HepG2 (cell line): ENCODE results near the gene PCED1B. TPM values are rescaled to one million over a fixed set of nuclear protein-coding genes. Genes with fewer than 3 reads are reported as not detected.
A peak's percentile ranks its signal among the peaks of the same experiment; 100 is the strongest.

Source experiments
- ATAC-seq: fragments of 200-7000 bp; cut with Tn5 transposase; 3 replicates; pipeline ENCODE4 v1.9.1; 2020; ENCODE audit warnings: mild to moderate bottlenecking, moderate library complexity
- BruUV-seq: library from RNA; stranded (reverse); fragments of 400-500 nt; replicated peaks from 2 replicates; lab custom pipeline; 2021; lab: Mats Ljungman, UMichigan
- CTCF ChIA-PET: fragments of 300-600 bp; formaldehyde crosslinking; extraction: SDS; loops from one replicate; lab custom pipeline; 2021; ENCODE audit warnings: low total read pairs, inconsistent platforms, low intra/inter-chr PET ratio; lab: Yijun Ruan, JAX
- POLR2A ChIA-PET: fragments of 350-600 bp; sonication (Branson Sonifier 250); formaldehyde crosslinking; loops from one replicate; lab custom pipeline; 2020; ENCODE audit warnings: antibody characterized with exemption, inconsistent platforms; lab: Yijun Ruan, JAX
- DNase-seq: peaks from one replicate; pipeline ENCODE4 v3.0.0-alpha.2; 2015; ENCODE audit warnings: low spot score
- FAIRE-seq: peaks from 3 replicates; lab custom pipeline; 2011; peaks lifted over from hg19 to GRCh38; lab: Jason Lieb, UNC
- H2AFZ ChIP-seq: one replicate; pipeline ENCODE4 v1.6.1; 2011; ENCODE audit warnings: low read length, inconsistent platforms
- H3K27ac ChIP-seq: fragments of 300-600 bp; 3 replicates; pipeline ENCODE4 v1.8.0; 2011; ENCODE audit warnings: mixed run types, mild to moderate bottlenecking, mixed read lengths, low read length, inconsistent platforms; ENCODE audit not compliant: insufficient read depth; ENCODE audit errors: extremely low read length
- H3K27me3 ChIP-seq, 2 experiments: fragments of 200-600 bp in 1 of 2; 2 replicates in 1 of 2; 3 replicates in 1 of 2; pipeline versions ENCODE4 v1.6.0 to v1.8.0; 2011; ENCODE audit warnings: low read length in 2 of 2, mild to moderate bottlenecking in 2 of 2, moderate library complexity in 2 of 2, inconsistent platforms in 1 of 2; ENCODE audit not compliant: insufficient read depth in 2 of 2, control insufficient read depth in 1 of 2
- H3K36me3 ChIP-seq, 2 experiments: fragments of 200-600 bp in 1 of 2; replicated peaks in 1 of 2; 2 replicates in 1 of 2; 3 replicates in 1 of 2; pipeline versions ENCODE4 v1.5.1 to v1.8.0; 2011; ENCODE audit warnings: low read length in 2 of 2, inconsistent platforms in 1 of 2; ENCODE audit not compliant: insufficient read depth in 2 of 2, control insufficient read depth in 1 of 2
- H3K4me1 ChIP-seq: 2 replicates; pipeline ENCODE4 v1.5.1; 2012; ENCODE audit warnings: low read length, inconsistent platforms; ENCODE audit not compliant: insufficient read depth
- H3K4me2 ChIP-seq: 2 replicates; pipeline ENCODE4 v1.6.0; 2011; ENCODE audit warnings: low read depth, low read length, inconsistent platforms
- H3K4me3 ChIP-seq, 3 experiments: fragments of 200-600 bp in 1 of 3; sonication (generic), shearing (Covaris generic) in 1 of 3; replicated peaks in 1 of 3; 2 replicates each; pipeline ENCODE4 v1.5.1; 2011 to 2016; ENCODE audit warnings: low read length in 3 of 3, inconsistent platforms in 2 of 3, low read depth in 2 of 3, mild to moderate bottlenecking in 2 of 3, control low read depth in 1 of 3, mixed read lengths in 1 of 3; ENCODE audit not compliant: insufficient read depth in 1 of 3
- H3K79me2 ChIP-seq: one replicate; pipeline ENCODE4 v1.6.1; 2011; ENCODE audit warnings: low read length, inconsistent platforms; ENCODE audit not compliant: insufficient read depth
- H3K9ac ChIP-seq: 2 replicates; pipeline ENCODE4 v1.6.0; 2011; ENCODE audit warnings: mild to moderate bottlenecking, low read depth, low read length, inconsistent platforms; ENCODE audit not compliant: insufficient read depth
- H3K9me3 ChIP-seq: 2 replicates; pipeline ENCODE4 v1.5.1; 2012; ENCODE audit warnings: mild to moderate bottlenecking, low read length
- H4K20me1 ChIP-seq: 2 replicates; pipeline ENCODE4 v1.6.0; 2011; ENCODE audit warnings: inconsistent platforms, mild to moderate bottlenecking, low read length, moderate library complexity; ENCODE audit not compliant: insufficient read depth
- ARNT2 ChIP-seq: sonication (generic); formaldehyde crosslinking; IDR thresholded peaks from 2 replicates; pipeline ENCODE4 v1.8.0; 2022; ENCODE audit warnings: mild to moderate bottlenecking, low read depth, missing genetic modification reagents, moderate library complexity
- CEBPG ChIP-seq: IDR thresholded peaks from 2 replicates; pipeline ENCODE4 v1.6.1; 2016
- DPF2 ChIP-seq: sonication (generic); formaldehyde crosslinking; IDR thresholded peaks from 2 replicates; pipeline ENCODE4 v1.4.0; 2020; ENCODE audit warnings: mild to moderate bottlenecking, low read depth, missing genetic modification reagents, borderline replicate concordance
- HOXA5 ChIP-seq: sonication (generic); formaldehyde crosslinking; IDR thresholded peaks from 2 replicates; pipeline ENCODE4 v1.4.0; 2020; ENCODE audit warnings: missing genetic modification reagents
- SRSF1 ChIP-seq: fragments of 200-400 bp; formaldehyde crosslinking; optimal IDR thresholded peaks from 2 replicates; pipeline ENCODE3; 2017; ENCODE audit warnings: mild to moderate bottlenecking, low read depth, low read length, moderate library complexity
- ZBTB42 ChIP-seq: sonication (generic); formaldehyde crosslinking; IDR thresholded peaks from 2 replicates; pipeline ENCODE4 v1.5.0; 2020; ENCODE audit warnings: mild to moderate bottlenecking, missing genetic modification reagents
- ZNF501 ChIP-seq: sonication (generic); formaldehyde crosslinking; IDR thresholded peaks from 2 replicates; pipeline ENCODE4 v1.5.1; 2020; ENCODE audit warnings: mild to moderate bottlenecking, moderate library complexity, missing genetic modification reagents
- WGBS: methylation state at CpG from one replicate; pipeline ENCODE4 v1.1.6; 2017; ENCODE audit warnings: low lambda C conversion rate; 5-methylcytosine and 5-hydroxymethylcytosine counted together
- in situ Hi-C: cut with HindIII; loops from 2 replicates; pipeline ENCODE4 v1.10.0; 2017; ENCODE audit warnings: low pct_unique_long_range_greater_than_20kb; ENCODE audit not compliant: extremely low pct_ligation_motif_present
- intact Hi-C: fragments of 100-400 bp; cut with micrococcal nuclease; formaldehyde crosslinking; loops from one replicate; pipeline ENCODE4 v1.10.0; 2022; ENCODE audit not compliant: unreplicated experiment
- polyA plus RNA-seq, 8 experiments: library from polyadenylated mRNA; depleted of rRNA in 3 of 8; stranded (reverse) in 7 of 8; unstranded in 1 of 8; fragments of >200 nt; fragmentation: Illumina TruSeq in 4 of 8; extraction: Trizol in 4 of 8; gene quantifications; 2 replicates each; pipeline versions ENCODE4 v1.2.1 to v1.2.3, GENCODE V29; 2011 to 2016; ENCODE audit warnings: low read depth in 4 of 8, missing spikeins in 1 of 8, mixed read lengths in 1 of 8; ENCODE audit not compliant: insufficient read depth in 1 of 8
- total RNA-seq, 5 experiments: library from RNA; depleted of rRNA; stranded (reverse); fragments of >200 nt; fragmentation: Illumina TruSeq; extraction: Trizol; gene quantifications; 2 replicates each; pipeline ENCODE4 v1.2.3, GENCODE V29; 2016; ENCODE audit warnings: low read depth in 1 of 5
- TF ChIP-seq, protein P1 (sequence below), 2 experiments: sonication (generic) in 1 of 2; formaldehyde crosslinking in 1 of 2; IDR thresholded peaks; 2 replicates each; pipeline versions ENCODE4 v1.4.0 to v1.6.1; 2016 to 2020; ENCODE audit warnings: borderline replicate concordance in 1 of 2, low read depth in 1 of 2, mild to moderate bottlenecking in 1 of 2, missing genetic modification reagents in 1 of 2

The PCED1B gene
- total and polyA plus RNA-seq, 2 of the 13 experiments (the other 11 are each of a cell fraction or from before 2014, with no cell fraction given), result 0.11 to 0.37 TPM

- TF ChIP-seq DPF2, result no peak
- no peak for TF ChIP-seq ARNT2
- no peak for TF ChIP-seq SRSF1
Observed at GRCh38 chr12:47226199-47226598, 146.8 kb downstream of the PCED1B start (continued).

DNA sequence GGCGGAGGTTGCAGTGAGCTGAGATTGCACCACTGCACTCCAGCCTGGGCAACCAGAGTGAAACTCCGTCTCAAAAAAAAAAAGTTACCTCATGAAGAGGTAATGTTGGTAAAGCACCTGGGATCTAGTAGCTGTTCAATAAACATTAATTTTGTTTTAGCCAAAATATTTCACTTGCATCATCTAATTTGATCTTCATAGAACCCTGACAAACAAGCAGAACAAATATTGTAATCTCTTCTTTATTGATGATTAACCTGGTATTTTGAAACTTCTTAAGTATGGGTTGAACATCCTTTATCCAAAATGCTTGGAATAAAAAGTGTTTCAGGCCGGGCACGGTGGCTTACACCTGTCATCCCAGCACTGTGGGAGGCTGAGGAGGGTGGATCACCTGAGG is 149.4 kb downstream of the PCED1B start:
- Histone ChIP-seq H4K20me1 (no peaks in the 10 kb centered on the region), H3K9ac (no peak overlapping the region), H3K4me3 (no peak overlapping the region), H3K79me2 (no peaks in the 10 kb centered on the region), H3K36me3 (no peaks in the 10 kb centered on the region), H3K4me2 (0 out of 2 replicates have a peak overlapping the region, but pooled peaks have one; percentile 3), H3K4me1 (peaks cover 28% of the 10 kb centered on the region), H3K9me3 (no peaks in the 10 kb centered on the region), H3K27me3 (no peaks in the 10 kb centered on the region), H3K27ac (no peak overlapping the region), H2AFZ (no peak overlapping the region)
- TF ChIP-seq ZBTB42 (no peak), CEBPG (CRISPR knock-in tag) (peak; percentile 23; the same call in 1 of the 2 replicates), HOXA5 (CRISPR knock-in tag) (no peak), ZNF501 (CRISPR knock-in tag) (no peak)
- TF ChIP-seq, protein P1, sequence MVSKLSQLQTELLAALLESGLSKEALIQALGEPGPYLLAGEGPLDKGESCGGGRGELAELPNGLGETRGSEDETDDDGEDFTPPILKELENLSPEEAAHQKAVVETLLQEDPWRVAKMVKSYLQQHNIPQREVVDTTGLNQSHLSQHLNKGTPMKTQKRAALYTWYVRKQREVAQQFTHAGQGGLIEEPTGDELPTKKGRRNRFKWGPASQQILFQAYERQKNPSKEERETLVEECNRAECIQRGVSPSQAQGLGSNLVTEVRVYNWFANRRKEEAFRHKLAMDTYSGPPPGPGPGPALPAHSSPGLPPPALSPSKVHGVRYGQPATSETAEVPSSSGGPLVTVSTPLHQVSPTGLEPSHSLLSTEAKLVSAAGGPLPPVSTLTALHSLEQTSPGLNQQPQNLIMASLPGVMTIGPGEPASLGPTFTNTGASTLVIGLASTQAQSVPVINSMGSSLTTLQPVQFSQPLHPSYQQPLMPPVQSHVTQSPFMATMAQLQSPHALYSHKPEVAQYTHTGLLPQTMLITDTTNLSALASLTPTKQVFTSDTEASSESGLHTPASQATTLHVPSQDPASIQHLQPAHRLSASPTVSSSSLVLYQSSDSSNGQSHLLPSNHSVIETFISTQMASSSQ (IDR thresholded peaks at IDR 0.05; ENCODE audit: low read depth), result peak; percentile 43; the same call in 1 of the 2 replicates
- TF ChIP-seq, protein P1 (CRISPR knock-in tag; IDR thresholded peaks at IDR 0.05; ENCODE audit: borderline replicate concordance), result no peak; the same call in 1 of the 2 replicates
- FAIRE-seq, result no peak
- no peak; the same call in 1 of the 3 replicates for ATAC-seq
- peak; percentile 28 for DNase-seq
- BruUV-seq, result no TSS peak
- CTCF ChIA-PET, result no interaction called here
- in situ Hi-C loops, result no loop called here
- intact Hi-C loops, result no loop called here
- WGBS, result 25% methylated on average over 4 of the region's 4 CpGs
- POLR2A ChIA-PET, result interaction anchor here (0.8 kb wide), 1 partner anchor 10 kb away, joined by 3 read pairs; no protein-coding TSS in a partner anchor
